Epithelial cell of esophagus (primary cell): ENCODE data around the gene TMEM92.
"Not testable (repeated sequence)": the region's sequence is repeated elsewhere in the genome, so short reads cannot be mapped to it uniquely, and the experiment has no call there.

Experiments
- DNase-seq: peaks from one replicate; pipeline ENCODE4 v3.0.0; 2010; ENCODE audit warnings: low read depth
- H3K4me3 ChIP-seq: 2 replicates; pipeline ENCODE4 v1.5.1; 2011; ENCODE audit warnings: mild to moderate bottlenecking, low read length, control low read depth
- CTCF ChIP-seq: IDR thresholded peaks from 2 replicates; pipeline ENCODE4 v1.5.1; 2011; ENCODE audit warnings: low read depth, mild to moderate bottlenecking, low read length, control low read depth, inconsistent platforms; ENCODE audit not compliant: insufficient read depth; ENCODE audit errors: missing control alignments

The TMEM92 gene

DNA sequence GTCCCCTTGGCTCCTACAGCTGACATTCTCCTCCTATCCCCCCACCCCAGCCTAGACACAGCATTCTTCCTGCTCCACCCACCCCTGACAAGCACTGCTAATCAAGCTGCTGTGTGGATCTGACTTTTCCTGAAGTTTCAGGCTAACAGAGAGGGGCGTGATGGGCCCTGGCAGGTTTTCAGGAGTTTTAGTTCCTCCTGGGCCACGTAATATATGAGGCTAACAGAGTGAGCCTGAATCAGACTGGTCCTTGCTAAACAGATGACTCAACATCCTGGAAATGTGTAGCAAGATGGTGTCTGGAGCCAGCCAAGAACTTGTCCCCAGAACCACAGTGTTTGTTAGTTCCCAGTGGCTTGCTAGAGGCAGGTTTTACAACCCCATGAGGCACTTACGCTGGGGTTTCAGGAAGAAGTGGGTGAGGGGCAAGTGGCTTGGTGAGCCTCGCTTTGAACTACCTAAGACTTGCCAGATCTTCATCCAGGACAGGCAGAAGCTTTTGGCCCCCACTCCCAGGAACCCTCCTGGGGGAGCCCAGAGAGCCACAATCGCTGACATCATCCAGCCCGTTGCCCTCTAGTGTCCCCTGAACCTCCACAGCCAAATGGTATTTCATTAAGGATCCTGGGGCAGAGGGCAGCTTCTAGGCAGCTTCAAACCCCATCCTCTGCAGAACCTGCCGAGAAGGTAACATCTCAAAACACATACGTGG lies 15.9 kb downstream of the TMEM92 start:
- DNase-seq, result peak; percentile 98
- H3K4me3 ChIP-seq, result no peak overlapping the region
- no peak for TF ChIP-seq CTCF

GRCh38 chr17:50290933-50291332 lies 16.7 kb downstream of the TMEM92 start:
- no peak for DNase-seq
- TF ChIP-seq CTCF, result no peak
- H3K4me3 ChIP-seq, result no peak overlapping the region

- DNase-seq, result no peak
- TF ChIP-seq CTCF, result no peak
- H3K4me3 ChIP-seq, result no peak overlapping the region
Observed at GRCh38 chr17:50292465-50292864, 18.2 kb downstream of the TMEM92 start.

DNA sequence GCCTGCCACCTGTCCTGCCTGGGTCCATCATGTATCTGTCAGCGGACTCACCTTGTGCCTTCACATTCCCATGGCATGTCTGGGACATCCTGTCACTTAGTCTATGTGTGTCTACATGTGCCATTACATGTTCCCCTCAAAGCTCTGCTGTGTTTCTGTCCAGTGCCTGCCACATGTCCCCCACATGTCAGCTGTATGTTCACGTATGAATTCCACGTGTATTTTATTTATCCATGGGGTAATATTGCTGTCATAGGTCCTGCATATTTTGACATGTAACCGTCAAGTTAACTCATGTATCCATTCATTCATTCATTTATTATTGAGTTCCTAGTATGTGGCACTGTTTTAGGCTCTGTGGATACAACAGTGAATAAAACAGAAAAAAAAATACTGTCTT lies 20.8 kb downstream of the TMEM92 start:
- H3K4me3 ChIP-seq, result no peak overlapping the region
- DNase-seq, result no peak
- TF ChIP-seq CTCF, result no peak

- peak; percentile 79 for DNase-seq
- no peak overlapping the region for H3K4me3 ChIP-seq
- peak; percentile 99 for TF ChIP-seq CTCF
Observed at GRCh38 chr17:50297407-50297865, 23.2 kb downstream of the TMEM92 start.

- DNase-seq, result no peak
- TF ChIP-seq CTCF, result no peak
- no peak overlapping the region for H3K4me3 ChIP-seq
Observed at GRCh38 chr17:50298018-50298417, 23.8 kb downstream of the TMEM92 start.

DNA sequence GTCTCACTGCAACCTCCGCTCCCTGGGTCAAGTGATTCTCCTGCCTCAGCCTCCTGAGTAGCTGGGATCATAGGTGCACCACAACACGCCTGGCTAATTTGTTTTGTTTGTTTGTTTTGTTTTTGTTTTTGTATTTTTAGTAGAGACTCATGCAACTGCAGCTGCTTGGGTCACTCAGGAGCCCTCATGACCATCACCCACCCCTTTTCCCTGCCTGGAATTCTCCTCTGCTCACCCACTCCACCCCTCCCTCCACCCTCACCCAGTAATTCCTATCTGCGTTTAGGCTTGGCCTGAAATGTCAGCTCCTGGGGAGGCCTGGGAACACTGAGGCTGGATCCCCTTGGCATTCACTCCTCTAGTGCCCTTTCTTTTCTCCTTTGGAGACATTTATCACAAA lies 25.5 kb downstream of the TMEM92 start:
- DNase-seq, result no peak
- no peak overlapping the region for H3K4me3 ChIP-seq
- no peak for TF ChIP-seq CTCF

- not testable (repeated sequence) for H3K4me3 ChIP-seq
Observed at GRCh38 chr17:50300824-50301223, 26.6 kb downstream of the TMEM92 start.

More at GRCh38 chr17:50300824-50301223, 26.6 kb downstream of the TMEM92 start:
- not testable (repeated sequence) for DNase-seq
